ENCODE measurements around the gene OTP.

Gene OTP

DNA sequence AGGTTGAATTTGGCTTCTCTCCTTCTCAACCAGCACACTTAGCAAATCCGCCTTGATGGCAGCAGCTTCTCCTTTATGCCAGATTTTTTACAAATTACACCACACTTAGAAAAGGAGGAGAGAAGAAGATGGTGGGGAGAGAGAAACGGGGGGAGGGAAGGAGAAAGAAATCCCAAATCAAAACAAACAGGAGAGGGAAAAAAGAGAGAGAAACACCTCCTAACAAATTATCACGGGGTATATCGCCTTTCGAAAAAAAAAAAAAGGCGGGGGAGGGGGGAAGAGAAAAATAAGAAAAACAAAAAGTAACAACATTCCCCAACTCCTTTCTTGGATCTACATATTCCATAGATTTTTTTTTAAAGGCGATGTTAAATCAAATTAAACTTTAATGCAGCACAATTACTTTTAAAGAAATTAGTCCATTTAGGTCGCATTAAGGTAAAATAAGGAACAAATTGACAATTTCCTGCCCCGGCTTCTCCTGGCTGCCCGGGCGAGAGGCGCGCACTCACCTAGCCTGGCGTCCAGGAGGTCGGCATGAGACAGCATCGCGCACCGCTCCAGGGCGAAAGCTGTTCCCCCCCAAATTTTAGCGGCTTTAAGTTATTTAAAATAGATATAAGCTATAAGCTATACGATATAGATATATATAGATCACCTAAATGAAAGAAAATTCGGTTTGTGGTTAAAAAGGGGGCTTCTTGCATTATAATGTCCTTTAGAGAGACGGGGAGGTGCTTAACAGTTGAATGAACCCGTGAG is at the start of gene OTP:
Gene OTP, minus strand, starts transcription at position 716 of the 765 bp plus-strand sequence. Its CDS starts 164 bp downstream, at position 552.
- no peak for DNase-seq

DNA sequence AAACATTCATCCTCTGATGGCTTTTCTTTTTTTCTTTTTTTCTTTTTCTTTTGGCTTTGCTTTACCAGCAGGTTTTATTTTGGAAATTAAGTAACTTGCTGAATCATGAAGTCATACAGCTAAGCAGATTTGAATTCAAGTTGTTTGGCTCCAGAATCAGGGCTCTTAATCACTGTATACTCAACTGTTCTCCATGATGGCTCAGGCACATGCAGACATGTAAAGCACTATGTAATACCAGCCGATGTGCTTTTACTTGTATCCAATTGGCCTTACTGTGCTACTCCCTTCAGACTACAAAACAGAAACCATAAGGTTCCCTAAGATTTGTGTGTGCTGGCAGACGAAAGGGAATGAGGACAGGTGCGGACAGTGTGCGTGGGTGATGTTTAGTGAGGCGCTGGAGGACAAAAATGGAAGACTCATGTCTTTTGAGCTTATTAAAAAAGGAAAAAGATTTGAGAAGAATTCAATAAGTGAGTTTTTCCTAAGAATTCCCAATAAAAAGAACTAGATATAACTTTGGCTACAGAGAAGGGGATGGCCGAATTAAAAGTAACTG is 44.7 kb upstream of the OTP start:
- no peak for DNase-seq

DNA sequence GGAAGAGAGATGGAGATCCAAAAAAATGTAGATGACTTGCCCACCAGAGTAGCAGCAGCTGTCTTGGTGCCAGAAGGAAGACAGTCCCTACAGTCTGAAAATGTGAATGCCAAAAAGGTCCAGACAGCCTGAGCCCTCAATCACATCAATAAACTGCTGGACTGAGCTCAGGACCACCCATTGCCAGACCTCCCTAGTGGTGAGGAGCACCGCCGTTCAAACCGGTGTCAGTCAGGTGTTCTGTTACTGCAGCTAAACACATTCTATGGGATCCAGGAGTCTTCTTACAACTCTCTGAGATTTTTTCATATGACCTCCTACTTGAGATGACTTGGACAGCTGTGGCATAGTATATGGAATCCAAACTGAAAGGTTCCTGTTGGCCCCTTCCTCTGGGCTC is 32.0 kb upstream of the OTP start:
- no peak for DNase-seq

DNA sequence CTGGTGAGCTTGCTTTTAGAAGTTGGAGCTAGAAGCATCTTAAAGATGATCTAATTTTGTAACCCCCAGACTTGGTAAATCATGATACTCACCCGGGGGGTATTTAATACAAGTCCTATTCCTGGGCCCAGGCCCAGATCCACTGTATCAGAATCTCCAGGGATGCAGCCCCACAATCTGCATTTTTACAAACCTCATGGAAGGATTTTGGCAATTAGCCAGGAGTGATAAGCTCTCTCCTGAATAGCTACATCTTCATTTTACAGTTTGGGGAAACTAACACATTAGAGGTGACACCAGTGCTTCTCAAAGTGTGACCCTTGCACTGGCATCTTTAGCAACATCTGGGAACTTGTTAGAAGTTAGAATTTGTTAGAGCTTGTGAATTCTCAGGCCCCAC is 31.2 kb upstream of the OTP start:
- DNase-seq = no peak

DNA sequence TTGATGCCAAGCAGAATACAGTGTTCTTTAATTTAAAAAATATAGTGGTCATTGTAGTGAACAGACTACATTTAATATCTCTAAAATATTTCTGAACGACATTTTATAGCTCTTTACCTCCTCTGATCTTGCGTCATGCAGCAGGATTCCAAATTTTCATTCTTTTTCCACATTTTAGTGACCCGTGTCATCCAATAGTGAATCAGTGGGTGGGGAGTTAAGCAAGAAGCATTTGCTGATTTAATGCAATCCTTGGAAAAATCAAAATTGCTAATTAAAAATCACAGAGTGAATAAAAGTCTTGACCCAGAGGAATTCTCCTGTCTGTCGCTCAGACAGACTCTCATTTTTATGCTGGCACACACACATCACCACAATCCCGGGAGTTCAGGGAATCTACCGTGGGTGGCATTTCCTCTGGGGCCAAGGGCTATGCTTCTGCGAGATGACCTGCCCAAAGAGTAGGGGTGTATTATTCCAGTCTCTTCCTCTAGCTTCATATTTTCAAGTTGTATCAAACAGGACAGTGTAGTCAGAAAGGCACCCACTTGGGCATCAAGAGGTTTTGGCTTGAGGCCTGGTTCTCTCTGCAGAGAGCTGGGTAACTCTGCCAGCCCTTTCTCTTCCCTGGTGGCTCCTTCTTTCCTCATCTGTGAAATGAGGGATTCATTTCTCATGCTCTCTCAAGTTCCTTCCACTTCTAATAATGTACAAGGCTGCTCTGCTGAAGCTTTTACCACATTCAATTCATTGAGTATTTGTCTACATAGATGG is 24.8 kb upstream of the OTP start:
- no peak for DNase-seq

DNA sequence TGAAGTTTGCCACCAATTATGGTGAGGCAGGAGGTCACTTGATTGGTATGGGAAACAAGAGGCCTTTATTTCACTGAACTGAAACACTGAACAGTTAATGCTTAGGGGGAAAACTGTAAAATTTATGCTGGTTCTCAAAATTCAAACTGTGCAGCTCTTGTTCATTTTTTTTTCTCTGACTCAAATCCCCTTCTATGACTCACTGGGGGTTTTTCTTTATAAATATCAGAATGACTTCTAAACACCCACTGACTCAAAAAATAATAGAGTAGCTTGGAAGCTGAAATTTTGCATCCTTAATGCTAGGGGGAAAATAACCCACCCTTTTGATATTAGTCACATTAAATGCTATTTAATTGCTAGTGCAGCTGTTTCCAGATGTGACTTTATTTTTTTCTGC is 24.1 kb upstream of the OTP start:
- no peak for DNase-seq

DNA sequence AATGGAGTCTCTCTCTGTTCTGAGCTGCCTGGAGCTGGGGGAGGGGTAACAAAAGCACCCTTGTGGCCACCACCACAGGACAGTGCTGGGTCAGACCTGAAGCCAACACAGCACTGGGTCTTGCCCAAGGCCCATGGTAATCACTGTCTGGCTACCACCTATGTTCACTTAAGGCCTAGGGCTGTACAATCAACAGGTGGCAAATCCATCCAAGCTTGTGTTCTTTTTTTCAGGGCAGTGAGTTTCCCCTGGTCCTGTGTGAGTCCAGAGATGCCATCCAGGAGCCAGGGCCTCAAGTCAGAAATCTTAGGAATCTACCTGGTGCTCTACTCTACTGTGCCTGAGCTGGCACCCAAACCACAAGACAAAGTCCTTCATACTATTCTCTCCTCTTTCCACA is 20.1 kb upstream of the OTP start:
- no peak for DNase-seq

DNA sequence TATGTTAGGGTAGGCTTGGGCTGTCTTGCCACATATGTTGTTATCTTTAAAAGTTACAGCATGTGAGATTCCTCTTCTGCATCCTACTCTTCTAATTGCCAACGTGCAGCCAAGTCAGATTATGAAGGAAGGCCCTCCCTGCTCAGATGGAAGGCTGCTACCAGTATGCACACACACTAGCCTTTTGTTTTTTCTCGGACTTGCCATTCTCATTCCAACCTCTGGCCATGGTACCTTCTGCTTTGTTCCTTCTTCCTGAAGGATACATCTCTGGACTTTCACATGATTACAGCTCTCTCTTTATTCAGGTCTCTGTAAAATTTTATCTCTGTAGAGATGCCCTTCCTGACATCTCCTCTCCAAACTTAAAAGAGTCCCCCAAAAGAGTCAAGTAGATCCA is 12.8 kb upstream of the OTP start:
- no peak for DNase-seq

DNA sequence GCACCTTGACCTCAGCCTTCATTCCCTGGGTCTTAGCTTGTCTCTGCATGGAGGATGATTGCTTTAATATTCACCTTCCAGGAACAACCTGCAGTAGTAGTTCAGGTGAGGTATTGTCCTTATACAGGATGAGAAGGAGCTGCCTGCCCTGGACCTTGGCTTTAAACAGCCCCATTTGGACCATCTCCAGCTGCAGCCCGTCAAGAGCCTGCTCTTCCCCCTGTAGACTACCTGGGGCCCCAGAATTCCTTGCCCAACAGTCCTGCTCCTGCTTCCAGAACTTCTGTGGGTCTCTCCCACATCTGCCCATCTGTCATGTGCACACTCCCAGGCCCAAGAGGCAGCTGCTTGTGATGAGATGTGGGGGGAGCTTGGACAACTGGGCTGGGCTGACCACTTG is 12.2 kb upstream of the OTP start:
- DNase-seq = no peak

DNA sequence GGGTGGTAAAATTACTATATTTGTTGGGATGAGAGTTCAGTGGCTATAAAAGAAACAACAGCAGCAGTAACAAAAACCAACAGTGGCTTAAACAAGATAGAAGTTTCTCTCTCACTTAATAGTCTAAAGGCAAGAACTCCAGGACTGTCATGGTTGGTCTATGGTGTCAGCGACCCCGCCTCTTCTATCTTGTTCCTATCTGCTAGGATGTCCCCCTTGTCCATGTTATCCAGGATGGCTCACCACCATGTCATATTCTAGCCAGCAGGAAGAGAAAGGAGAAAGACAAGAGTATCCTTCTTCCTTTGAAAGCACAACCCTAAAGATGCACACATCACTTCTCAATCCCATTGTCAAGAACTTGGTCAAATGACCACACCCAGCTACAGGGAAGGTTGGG is 11.3 kb upstream of the OTP start:
- DNase-seq = no peak

DNA sequence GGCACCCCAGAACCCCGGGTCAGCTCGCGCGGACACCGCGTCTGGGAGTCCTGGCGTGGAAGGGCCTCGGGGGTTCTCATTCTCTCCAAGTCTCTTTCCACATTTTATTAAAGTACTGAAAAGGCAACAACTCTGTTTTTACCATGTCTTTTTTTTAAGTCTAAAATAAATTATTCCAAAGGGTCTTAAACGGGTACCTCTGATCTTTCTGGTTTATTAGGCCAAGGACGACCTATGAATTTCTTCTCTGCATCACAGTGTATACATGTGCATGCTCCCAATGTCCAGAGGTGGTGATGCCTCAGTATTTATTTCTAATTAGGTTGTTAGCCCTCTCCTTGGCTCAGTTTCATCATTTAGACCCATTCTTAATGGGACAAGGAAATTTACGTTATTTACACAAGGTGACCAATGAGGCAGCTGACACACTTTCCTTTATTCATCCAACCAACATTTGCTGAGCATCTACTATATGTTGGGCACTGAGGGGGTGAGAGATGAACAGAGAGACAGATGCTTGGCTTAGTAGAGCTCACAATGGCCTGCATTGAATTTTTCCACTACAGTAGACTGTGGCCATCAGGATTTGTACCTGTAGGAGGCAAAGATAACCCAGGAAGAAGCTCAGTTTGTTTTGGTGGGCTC is 7.6 kb upstream of the OTP start:
- DNase-seq = no peak

DNA sequence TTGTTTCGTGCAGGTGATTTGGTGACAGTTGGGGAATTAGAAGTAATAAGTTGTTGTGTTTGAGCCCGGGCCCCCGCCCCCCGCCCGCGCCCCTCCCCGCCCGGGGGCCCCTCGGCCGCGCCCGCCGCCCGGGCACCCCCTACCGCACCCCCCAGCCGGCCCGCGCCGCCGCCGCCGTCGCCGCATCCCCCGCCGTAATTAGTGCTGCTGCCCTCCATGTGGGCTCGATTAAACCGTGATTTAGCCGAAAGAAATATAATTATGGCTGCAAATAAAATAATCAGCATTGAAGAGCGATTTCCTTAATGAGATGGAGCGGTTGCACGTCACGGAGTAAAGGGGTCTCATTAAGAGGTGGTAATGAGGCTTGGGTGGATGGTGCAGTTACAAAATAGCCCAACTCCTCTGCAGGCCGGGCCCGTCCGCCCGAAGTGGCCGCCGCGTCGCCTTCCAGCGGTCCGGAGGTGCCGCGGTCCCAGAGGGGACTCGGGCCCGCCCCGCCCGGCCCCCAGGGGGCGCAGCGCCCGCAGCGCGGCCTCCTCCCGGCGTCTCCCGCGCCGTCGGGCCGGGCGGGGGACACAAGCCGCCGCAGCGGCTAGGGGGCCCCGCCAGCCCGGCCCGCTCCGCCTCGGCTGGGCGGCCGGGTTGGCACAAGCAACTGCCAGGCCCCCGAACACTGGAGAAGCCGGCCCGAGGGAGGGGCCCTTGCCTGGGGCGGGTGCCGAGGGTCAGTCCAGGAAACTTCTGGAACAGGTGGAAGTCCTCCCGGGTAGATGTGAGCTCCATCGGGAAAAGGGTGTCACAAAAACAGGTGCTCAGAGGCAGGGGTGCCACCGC is 6.9 kb upstream of the OTP start:
- DNase-seq = peak; percentile 47

DNA sequence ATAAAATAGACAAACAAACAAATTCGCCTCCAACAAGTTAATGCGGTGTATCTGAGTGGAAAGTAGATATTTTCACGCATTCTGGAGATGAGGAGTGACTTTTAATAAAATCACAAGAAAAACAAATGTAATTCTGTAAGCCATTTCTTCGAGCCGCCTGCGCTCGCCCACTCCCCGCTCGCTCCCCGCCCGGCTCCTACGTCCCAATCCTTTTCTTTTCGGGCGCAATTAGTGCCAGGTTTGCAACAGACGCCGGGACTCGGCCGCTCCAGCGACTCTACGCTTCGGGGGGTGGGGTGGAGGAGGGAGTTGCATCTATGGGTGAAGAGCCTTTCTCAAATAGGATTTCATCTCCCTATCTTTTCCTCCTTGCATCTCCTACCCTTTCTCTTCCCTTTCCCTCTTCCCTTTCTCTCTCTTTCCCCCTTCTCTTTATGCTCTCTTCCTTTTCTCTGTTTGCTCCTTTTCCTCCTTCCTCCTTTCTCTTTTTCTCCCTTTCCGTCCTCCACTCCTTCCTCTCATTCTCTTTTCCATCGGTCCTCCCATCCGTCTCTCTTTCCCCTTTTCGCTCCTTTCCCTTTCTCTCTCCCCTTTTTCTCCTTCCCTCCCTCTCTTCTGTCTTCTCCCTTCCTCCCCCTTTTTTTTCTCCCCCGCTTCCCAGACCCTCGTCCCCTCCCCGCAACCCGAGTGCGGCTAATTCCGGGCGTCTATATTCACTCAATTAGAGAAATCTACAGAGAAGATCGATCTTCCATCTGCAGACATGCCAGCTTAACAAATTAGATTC is 6.1 kb upstream of the OTP start:
- DNase-seq = no peak

DNA sequence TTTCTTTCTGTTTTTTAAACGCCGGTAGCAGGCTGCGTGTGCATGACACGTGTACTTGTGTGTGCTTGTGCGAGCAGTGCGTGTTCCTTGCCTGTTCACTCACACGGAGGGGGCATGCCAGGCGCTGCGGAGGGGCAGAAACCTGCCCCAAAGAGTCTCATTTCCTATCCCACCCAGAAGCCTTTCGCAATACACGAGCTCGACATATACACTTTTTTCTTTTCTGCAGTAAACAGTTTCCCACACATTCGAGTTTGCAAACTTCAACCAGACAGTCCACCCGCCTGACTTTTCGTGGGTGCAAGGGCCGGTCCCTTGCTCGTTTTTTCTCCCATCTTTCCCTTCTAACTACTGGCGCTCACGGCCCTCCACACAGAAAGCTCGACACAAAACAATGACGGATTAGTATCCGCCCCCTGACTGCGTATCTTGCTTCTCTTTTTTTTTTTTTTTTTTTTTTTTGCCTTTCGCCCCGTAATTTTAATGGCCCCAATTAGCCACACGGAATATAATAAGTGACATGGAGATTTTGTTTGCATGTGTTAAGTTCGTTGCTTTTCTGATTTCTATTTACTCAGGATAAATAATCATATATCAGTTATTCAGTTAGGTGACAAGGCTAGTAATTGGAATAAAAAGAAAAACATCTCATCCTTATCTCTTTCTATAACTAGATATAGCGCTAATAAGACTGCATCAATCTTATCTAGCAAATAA is 5.3 kb upstream of the OTP start:
- no peak for DNase-seq

DNA sequence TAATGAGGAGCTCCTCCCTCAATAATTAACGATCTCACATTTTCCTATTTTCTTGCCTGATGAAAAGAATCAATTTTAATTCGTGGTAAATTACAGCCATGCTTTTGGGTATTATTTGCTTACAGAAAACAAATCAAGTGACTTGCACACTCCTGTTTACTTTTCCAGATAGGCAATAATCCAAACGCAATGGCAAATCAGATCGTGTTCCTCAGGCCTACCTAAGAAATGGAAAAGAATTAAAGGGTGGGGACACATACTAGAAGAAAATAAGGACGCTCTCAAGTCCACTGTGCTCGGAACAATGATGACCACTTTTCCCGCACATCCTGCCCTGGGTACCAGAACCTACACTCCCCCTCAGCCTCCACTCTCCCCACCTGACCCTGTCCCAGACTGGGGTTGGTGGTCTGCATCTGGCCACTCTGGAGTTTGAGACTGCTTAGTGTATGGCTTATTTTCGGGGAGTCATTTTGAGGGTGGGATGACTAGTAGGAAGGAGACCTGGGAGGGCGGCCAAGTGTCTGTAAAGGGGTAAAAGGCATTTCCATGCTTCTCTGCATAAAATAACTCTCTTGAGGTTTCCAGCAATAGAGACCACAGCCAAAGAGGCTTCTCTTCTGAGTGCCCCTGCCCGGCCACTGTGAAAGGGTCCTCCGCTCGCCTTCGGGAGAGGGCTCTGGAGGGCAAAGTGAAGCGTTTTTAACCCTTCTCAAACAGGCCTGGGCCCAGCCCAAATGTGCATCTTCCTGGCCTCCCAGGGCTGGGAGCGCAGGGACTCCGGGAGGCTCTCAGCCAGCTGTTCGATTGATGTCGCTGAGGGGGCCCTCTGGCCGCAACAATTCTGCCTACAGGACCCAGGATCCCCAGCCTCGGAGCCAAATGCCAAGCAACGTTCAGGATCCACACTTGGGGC is 4.5 kb upstream of the OTP start:
- no peak for DNase-seq

DNA sequence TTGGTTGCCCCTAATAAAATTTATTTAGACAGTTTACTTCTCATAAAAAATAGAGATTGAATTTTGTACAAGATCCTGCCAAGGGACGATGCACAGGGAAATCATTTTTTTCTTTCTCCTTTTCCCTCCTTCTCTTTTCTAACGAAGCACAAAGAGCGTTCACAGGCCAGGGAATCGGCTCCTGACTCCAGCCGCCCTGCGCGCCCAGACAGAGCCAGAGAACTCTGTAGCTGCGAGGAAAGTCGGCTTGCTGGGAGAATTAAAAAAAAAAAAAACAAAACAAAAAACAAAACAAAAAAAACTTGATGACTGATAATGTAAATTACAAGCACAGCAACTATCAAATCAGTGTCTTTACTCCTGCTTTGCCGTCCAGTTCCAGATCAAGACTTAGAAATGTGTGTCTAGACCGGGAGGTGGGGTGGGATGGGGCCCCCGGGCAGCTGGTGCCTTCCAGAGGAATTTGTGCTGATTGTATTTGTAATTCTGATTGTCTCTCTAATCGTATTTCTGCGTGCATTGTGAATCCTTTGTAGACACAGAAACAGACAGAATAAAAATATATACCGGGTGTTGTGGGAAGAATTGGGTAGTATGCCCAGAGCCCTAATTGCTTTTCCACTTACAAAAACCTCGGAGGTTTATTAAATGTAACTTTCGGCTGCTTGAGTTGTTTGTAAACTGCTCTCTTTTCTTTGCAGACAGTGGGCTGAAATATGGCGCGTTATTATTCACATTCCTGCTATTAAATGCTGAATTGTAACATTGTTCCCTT is 3.6 kb upstream of the OTP start:
- DNase-seq = no peak

DNA sequence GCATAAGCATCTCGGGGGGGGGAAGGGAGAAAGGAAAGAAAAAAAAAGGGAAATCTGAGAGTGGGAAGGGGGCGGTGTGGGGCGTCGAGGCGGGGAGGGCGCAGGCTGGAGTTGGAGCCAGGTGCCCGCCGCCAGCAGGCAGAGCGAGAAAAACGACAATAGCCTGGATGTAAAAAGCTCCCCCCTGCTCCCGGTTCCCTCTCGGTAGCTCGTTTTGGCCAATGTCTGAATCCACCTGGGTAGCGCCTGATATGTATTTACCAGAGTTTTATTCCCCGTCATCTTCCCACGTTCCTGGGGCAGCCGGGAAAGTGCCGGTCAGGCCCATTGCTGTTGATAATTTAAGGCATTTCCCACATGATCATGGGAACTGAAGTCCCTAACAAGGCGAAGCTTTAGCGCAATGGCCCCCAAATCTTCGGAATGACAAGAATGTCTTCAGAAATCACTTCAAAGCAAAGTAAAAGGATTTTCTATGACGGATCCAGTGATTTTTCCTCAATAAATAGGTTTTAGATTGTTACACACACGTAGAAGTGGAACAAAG is 3.0 kb upstream of the OTP start:
- DNase-seq = no peak

DNA sequence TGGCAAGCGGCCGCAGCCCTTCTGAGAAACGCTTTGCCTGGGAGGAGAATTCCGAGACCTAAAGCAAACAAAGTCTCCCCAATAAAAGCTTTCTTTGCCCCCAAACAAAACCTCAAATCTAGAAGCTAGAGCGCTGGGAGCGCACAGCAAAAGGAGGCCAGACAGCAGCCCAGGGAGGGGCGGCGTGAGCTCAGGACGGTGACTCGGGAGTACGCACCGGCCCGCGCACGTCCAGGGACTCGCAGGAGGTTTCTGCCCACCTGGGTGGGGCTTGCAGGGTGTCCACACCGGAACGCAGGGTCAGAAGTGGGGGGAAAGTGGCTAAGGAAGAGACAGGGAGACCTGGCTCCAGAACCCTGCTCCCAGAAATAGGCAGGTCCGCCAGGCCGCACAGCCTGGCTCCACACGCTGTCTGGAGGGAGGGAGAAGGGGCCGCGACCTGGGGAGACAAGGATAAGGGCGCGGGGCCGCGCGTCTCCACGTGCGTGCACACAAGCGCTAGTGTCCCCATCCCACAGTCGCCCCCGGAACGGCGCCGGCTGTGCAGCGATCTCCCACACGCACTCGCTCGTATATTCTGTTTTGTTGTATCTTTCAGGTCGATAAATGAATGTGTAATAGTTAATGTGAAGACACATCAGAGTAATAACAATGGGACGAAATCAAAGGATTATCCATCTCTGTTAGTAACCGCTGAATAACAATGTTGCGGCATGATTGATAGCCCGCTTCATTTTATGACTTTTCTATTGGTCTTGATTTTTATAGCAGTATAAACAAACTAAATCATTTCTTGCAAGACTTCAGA is 2.3 kb upstream of the OTP start:
- DNase-seq = no peak

All from CD4-positive, alpha-beta T cell treated with Interleukin-17A for 4 hours (primary cell).